Parietal lobe (tissue), 2 donors: Measurements from ENCODE around the gene GDPD2. TPM values are rescaled to one million over a fixed set of nuclear protein-coding genes. Genes with fewer than 3 reads are reported as not detected.

ENCODE experiments used
- small RNA-seq: library from RNA; depleted of rRNA; stranded (forward); fragments of <200 nt; gene quantifications from one replicate; pipeline ENCODE3, GENCODE V24; 2014; ENCODE audit warnings: low replicate concordance
- total RNA-seq: library from RNA; depleted of rRNA; stranded (reverse); fragments of >200 nt; gene quantifications from one replicate; pipeline ENCODE4 v1.2.3, GENCODE V29; 2014

The GDPD2 gene, protein sequence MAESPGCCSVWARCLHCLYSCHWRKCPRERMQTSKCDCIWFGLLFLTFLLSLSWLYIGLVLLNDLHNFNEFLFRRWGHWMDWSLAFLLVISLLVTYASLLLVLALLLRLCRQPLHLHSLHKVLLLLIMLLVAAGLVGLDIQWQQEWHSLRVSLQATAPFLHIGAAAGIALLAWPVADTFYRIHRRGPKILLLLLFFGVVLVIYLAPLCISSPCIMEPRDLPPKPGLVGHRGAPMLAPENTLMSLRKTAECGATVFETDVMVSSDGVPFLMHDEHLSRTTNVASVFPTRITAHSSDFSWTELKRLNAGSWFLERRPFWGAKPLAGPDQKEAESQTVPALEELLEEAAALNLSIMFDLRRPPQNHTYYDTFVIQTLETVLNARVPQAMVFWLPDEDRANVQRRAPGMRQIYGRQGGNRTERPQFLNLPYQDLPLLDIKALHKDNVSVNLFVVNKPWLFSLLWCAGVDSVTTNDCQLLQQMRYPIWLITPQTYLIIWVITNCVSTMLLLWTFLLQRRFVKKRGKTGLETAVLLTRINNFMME
- total RNA-seq = 2.8 TPM

DNA sequence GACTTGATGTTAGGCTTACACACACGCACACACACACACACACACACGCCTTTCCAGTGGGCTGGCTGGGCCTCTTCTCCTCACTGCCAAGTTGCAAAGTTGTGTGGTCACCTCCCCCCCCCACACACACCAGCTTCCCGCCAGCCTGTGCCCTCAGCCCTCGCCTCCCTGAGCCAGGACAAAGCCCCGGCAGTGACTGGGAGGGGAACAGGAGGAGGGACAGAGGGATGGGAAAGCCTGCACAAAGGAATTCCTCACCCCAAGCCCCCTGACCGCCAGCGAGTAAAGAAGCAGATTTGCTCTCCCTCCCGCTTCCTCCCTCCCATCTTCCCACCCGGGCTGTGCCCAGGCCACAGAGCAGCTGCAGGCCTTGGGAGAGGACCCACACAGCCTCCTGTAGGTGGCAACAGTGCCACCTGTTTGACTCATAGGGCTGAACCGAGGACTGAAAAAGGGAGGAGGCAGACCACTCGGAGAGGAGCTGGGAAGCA lies at the start of gene GDPD2:
Gene GDPD2 (plus strand): TSS at position 464 of the 491 bp plus-strand sequence. CDS start 1,671 bp downstream, outside the sequence.

DNA sequence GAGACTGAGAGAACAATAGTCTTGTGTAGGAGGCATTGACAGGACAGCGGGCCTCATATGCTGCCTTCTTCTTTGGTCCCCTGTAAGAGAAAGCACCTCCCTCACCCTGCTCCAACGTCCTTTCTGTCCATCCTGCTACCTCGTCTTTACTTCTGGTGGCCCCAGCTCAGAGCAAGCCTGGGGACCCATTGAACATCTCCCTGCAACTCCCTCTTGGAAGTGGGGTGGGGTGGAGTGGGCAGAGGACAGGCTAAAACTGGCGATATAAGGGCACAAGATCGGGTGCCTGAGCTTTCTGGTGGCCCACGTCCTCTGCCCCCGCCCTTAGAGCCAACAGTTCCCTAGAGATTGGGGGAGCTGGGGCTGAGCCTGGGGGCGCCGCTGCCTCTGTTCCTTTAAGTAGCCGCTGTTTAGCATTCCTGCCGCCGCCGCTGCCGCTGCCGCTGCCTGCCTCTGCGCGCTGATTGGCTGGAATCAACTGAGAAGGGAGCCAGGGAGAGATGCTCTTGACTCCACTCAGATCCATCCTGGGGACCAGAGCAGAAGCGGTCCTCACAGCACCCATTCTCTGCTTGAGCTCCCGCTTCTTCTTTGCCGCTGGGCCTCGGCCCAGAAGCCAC lies 21.3 kb downstream of the GDPD2 start, which contains the start of gene DLG3:
Gene DLG3 (plus strand): TSS at position 510 of the 620 bp plus-strand sequence. CDS start 367 bp downstream, outside the sequence.

Small RNAs within 50 kb of the gene (small RNA-seq; reads per million reads assigned to genes)
- gene RNU4-81P = not detected
- 7.2 reads per million, percentile 89 among the genes with 10 or more reads in this experiment for gene RNY4P23

Other genes with a start within 250 kb of the GDPD2 start
- gene DGAT2L6, start 245.8 kb upstream of the GDPD2 start, total RNA-seq = not detected
- not detected for gene AWAT1, start 188.7 kb upstream of the GDPD2 start, total RNA-seq
- 0.63 TPM for gene P2RY4, start 163.1 kb upstream of the GDPD2 start, total RNA-seq
- not detected for gene ARR3, start 155.0 kb upstream of the GDPD2 start, total RNA-seq
- gene RAB41, start 141.1 kb upstream of the GDPD2 start, total RNA-seq = not detected
- gene PDZD11, start 133.4 kb upstream of the GDPD2 start, total RNA-seq = 30.0 TPM
- gene KIF4A, start 133.2 kb upstream of the GDPD2 start, total RNA-seq = 4.1 TPM
- 97.7 TPM for gene DLG3, start 21.5 kb downstream of the GDPD2 start, total RNA-seq